ENCODE results near the gene SLC35F3. TPM values are rescaled to one million over a fixed set of nuclear protein-coding genes. Genes with fewer than 3 reads are reported as not detected.

SLC35F3 gene
- total RNA-seq, 1 donor = not detected

DNA sequence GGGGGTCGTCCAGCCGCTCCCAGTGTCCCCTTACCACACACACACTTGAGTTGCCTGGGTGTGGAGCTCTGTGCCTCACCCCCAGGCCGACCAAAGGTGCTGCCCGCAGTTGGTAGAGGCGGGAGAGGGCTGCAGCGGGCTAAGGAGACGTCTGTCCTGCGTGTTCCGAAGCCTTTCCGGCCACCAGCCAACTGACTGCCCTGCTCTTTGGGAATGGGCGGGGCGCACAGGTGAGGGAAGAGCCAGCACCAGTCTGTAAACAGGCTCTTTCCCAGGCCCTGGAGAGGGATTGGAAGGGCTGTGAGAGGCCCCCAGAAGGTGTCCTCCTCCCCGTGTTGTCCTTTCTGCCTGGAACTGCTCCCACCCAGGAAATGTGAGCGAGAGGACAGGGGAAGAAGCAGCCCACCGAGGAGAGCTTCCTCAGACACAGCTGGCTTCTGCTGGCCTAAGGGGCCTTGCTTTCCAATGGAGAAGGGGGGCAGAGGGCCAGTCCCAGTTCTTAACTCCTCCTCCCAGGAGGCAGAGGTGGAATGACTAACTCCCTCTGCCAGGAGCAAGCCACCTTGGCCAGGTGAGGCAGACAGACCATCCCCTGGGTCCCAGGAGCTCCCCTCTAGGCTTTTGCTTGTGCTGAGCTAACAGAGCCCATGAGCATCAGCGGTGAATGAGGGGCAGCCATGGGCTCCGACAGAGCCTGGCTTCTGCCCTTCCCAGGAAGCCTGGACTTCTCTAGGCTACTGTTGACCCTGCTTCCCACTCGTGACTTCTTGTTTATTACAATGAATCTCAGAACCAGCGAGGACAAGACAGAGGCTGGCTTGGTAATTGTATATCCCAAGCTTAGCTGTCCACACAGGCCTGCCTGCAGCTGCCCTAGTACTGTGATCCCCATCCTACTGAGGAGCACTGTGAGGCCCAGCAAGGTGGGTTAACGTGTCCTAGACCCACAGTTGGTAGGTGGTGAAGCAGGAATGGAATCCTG, 310.7 kb downstream of the SLC35F3 start:
- Histone ChIP-seq H3K9me3 (ENCODE audit: low read depth, low read length) (no peaks in the 10 kb centered on the region), H3K79me2 (ENCODE audit: insufficient read depth, low read length) (no peaks in the 10 kb centered on the region), H2AFZ (ENCODE audit: low read length) (no peak overlapping the region), H3K27me3 (ENCODE audit: insufficient read depth, low read length) (peaks cover 26% of the 10 kb centered on the region), H3K36me3 (ENCODE audit: insufficient read depth, low read length) (no peaks in the 10 kb centered on the region), H3K4me2 (ENCODE audit: insufficient read depth, low read length) (no peak overlapping the region), H4K20me1 (ENCODE audit: insufficient read depth, low read length) (no peaks in the 10 kb centered on the region), H3K27ac (ENCODE audit: low read depth, low read length) (no peak overlapping the region), H3K4me3 (ENCODE audit: insufficient read depth, low read length) (no peak overlapping the region), H3K4me1 (ENCODE audit: insufficient read depth, low read length) (no peaks in the 10 kb centered on the region)
- no peak for DNase-seq (ENCODE audit: insufficient read length, low spot score, missing footprints)
- TF ChIP-seq CTCF (IDR thresholded peaks at IDR 0.05; ENCODE audit: extremely low read depth, low read depth, low read length) = no peak

DNA sequence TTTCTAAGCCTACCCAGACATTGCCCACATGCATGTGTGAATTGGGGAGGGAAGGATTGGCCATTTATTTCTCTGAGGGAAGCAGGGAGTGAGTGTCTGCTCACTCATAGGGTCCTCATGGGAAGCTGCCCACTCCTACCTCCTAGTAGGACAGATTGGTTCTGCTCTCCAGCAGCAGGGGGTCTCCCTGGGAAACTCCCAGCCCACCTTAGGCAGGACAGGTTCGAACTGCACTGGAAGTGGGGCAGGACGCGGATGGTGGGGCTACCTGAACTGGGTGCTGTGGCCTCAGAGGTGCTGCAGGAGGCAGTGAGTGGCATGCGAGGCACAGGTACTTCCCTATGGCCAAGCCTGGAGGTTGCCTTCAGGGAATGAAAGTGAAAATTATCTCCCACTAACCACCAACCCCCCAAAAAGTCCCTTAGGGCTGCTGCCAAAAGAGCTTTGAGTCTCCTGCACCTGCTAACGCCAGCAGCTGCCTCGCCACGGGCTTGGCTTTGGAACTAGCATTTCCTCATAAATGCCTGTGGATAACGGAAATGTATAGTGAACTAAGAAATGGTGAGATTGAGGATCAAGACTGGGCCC, 311.7 kb downstream of the SLC35F3 start:
- Histone ChIP-seq H3K27ac (ENCODE audit: low read depth, low read length) (no peak overlapping the region), H3K79me2 (ENCODE audit: insufficient read depth, low read length) (no peaks in the 10 kb centered on the region), H3K9me3 (ENCODE audit: low read depth, low read length) (no peaks in the 10 kb centered on the region), H3K27me3 (ENCODE audit: insufficient read depth, low read length) (peaks cover 26% of the 10 kb centered on the region), H3K4me1 (ENCODE audit: insufficient read depth, low read length) (no peaks in the 10 kb centered on the region), H3K4me3 (ENCODE audit: insufficient read depth, low read length) (no peak overlapping the region), H2AFZ (ENCODE audit: low read length) (no peak overlapping the region), H3K4me2 (ENCODE audit: insufficient read depth, low read length) (no peak overlapping the region), H4K20me1 (ENCODE audit: insufficient read depth, low read length) (no peaks in the 10 kb centered on the region), H3K36me3 (ENCODE audit: insufficient read depth, low read length) (no peaks in the 10 kb centered on the region)
- DNase-seq (ENCODE audit: insufficient read length, low spot score, missing footprints) = no peak
- TF ChIP-seq CTCF (IDR thresholded peaks at IDR 0.05; ENCODE audit: extremely low read depth, low read depth, low read length) = no peak

DNA sequence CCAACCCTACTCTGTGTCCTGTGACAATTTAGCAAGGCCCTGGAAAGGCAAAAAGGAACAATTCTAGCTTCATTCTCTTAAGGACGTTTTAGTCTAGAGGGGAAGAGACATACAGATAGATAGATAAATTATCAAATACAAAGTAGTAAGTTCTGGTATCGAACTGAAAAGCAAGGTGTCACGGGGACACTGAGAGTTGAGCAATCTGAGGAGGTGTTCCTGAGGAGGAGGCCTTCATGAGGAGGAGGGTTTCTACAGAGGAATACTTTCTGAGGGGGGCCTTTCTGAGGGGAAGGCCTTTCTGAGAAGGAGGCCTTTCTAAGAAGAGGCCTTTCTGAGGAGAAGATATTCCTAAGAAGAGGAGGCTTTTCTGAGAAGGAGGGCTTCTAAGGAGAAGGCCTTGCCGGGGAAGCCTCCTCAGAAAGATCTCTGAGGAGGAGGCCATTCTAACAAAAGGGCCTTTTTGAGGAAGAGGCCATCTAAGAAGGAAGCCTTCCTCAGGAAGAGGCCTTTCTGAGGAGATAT, 312.9 kb downstream of the SLC35F3 start:
- H3K4me1 ChIP-seq (ENCODE audit: insufficient read depth, low read length) = no peaks in the 10 kb centered on the region
- H3K36me3 ChIP-seq (ENCODE audit: insufficient read depth, low read length) = no peaks in the 10 kb centered on the region
- no peak overlapping the region for H3K27ac ChIP-seq (ENCODE audit: low read depth, low read length)

More for the DNA sequence above, 312.9 kb downstream of the SLC35F3 start:
- H3K4me3 ChIP-seq (ENCODE audit: insufficient read depth, low read length) = no peak overlapping the region
- H3K9me3 ChIP-seq (ENCODE audit: low read depth, low read length) = no peaks in the 10 kb centered on the region
- no peak overlapping the region for H3K4me2 ChIP-seq (ENCODE audit: insufficient read depth, low read length)
- no peaks in the 10 kb centered on the region for H4K20me1 ChIP-seq (ENCODE audit: insufficient read depth, low read length)
- peak; percentile 59 for DNase-seq (ENCODE audit: insufficient read length, low spot score, missing footprints)
- no peak for TF ChIP-seq CTCF (IDR thresholded peaks at IDR 0.05; ENCODE audit: extremely low read depth, low read depth, low read length)
- H2AFZ ChIP-seq (ENCODE audit: low read length) = no peak overlapping the region
- H3K27me3 ChIP-seq (ENCODE audit: insufficient read depth, low read length) = peaks cover 26% of the 10 kb centered on the region
- no peaks in the 10 kb centered on the region for H3K79me2 ChIP-seq (ENCODE audit: insufficient read depth, low read length)
